HUES48 (cell line): ENCODE results near the gene TOX4.

Experiments used
- H3K27ac ChIP-seq: one replicate; pipeline ENCODE4 v1.7.0; 2013; ENCODE audit warnings: low read depth, low read length, inconsistent platforms
- H3K27me3 ChIP-seq: 2 replicates; pipeline ENCODE4 v1.6.1; 2013; ENCODE audit warnings: mild to moderate bottlenecking, low read length; ENCODE audit not compliant: control insufficient read depth, insufficient read depth
- H3K36me3 ChIP-seq: 2 replicates; pipeline ENCODE4 v1.6.1; 2013; ENCODE audit warnings: low read length; ENCODE audit not compliant: control insufficient read depth, insufficient read depth
- H3K4me1 ChIP-seq: 2 replicates; pipeline ENCODE4 v1.6.1; 2013; ENCODE audit warnings: mild to moderate bottlenecking, low read length; ENCODE audit not compliant: control insufficient read depth, insufficient read depth
- H3K4me3 ChIP-seq: 2 replicates; pipeline ENCODE4 v1.5.1; 2013; ENCODE audit warnings: mild to moderate bottlenecking, low read depth, low read length
- H3K9ac ChIP-seq: 2 replicates; pipeline ENCODE4 v1.6.1; 2013; ENCODE audit warnings: mild to moderate bottlenecking, low read depth, low read length, moderate library complexity
- H3K9me3 ChIP-seq: 2 replicates; pipeline ENCODE4 v1.6.1; 2013; ENCODE audit warnings: low read length; ENCODE audit not compliant: control insufficient read depth, insufficient read depth

Gene TOX4

DNA sequence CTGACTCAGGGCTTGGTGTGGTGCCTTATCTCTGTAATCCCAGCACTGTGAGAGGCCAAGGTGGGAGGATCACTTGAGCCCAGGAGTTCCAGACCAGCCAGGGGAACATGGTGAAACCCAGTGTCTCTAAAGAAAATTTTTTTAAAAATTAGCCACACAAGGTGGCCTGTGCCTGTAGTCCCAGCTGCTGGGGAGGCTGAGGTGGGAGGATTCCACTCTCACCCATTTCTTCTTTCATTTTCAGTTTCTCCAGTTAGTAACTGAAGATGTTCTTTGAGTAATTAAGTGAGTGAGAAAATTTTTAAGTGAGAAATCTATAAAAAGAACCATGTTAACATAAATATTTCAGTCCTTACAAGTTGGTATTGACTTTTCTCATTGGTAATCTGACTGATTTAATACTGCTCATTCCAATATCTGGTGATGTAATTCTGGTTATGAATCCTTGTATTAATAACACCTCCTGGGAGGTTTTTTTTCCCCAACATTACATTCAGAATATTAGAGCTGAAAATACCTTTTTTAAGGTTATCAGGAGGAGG lies 28.1 kb downstream of the TOX4 start:
- peaks cover 79% of the 10 kb centered on the region for H3K36me3 ChIP-seq
- H3K4me3 ChIP-seq = no peak overlapping the region
- H3K9me3 ChIP-seq = no peaks in the 10 kb centered on the region
- no peak overlapping the region for H3K27ac ChIP-seq
- no peak overlapping the region for H3K9ac ChIP-seq
- H3K27me3 ChIP-seq = no peaks in the 10 kb centered on the region
- H3K4me1 ChIP-seq = peaks cover 10% of the 10 kb centered on the region

DNA sequence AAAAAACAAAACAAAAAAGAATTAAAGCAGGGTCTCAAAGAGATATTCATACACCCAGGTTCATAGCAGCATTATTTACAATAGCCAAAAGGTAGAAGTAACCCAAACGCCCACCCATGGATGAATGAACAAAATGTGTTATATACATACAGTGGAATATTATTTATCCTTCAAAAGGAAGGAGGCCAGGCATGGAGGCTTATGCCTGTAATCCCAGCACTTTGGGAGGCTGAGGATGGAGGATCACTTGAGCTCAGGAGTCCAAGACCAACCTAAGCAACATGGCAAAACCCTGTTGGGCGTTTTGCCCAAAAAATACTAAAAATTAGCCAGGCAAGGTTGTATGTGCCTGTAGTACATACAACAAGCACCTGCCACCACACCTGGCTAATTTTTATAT lies 29.6 kb downstream of the TOX4 start:
- Histone ChIP-seq H3K27me3 (no peaks in the 10 kb centered on the region), H3K9ac (no peak overlapping the region), H3K4me3 (no peak overlapping the region), H3K9me3 (no peaks in the 10 kb centered on the region), H3K27ac (no peak overlapping the region), H3K4me1 (peaks cover 11% of the 10 kb centered on the region), H3K36me3 (peaks cover 64% of the 10 kb centered on the region)

DNA sequence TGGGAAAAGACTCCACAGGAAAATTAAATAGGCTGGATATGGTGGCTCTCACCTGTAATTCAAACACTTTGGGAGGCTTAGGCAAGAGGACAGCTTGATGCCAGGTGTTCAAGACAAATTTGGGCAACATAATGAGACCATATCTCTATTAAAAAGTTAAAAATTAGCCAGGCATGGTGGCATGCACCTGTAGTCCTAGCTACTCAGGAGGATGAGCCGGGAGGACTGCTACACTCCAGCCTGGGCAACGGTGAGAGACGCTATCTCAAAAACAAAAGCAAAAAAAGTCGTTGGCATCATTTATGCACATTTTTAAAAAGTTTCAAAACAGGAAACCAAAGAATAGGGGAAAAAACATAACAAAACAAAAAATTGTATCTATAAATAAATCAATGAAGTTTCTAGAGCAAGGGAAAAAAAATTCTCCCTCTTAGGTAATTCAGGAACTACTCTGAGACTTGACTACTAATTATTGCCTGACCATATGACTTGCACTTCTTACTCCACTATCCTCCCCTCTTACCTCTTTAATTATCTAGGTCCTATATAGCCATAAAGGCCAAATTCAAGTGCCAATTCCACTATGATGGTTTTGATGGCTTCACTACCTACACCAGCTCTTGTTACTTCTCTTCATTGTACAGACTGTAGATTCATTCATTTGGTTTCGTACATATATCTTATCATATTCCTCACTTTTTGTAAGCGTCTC lies 32.6 kb downstream of the TOX4 start:
- Histone ChIP-seq H3K9ac (peak overlapping the region; percentile 85; the same call in 1 of the 2 replicates), H3K4me3 (peak overlapping the region; percentile 93), H3K27me3 (no peaks in the 10 kb centered on the region), H3K36me3 (peaks cover 37% of the 10 kb centered on the region), H3K9me3 (no peaks in the 10 kb centered on the region), H3K4me1 (peaks cover 11% of the 10 kb centered on the region), H3K27ac (no peak overlapping the region)

DNA sequence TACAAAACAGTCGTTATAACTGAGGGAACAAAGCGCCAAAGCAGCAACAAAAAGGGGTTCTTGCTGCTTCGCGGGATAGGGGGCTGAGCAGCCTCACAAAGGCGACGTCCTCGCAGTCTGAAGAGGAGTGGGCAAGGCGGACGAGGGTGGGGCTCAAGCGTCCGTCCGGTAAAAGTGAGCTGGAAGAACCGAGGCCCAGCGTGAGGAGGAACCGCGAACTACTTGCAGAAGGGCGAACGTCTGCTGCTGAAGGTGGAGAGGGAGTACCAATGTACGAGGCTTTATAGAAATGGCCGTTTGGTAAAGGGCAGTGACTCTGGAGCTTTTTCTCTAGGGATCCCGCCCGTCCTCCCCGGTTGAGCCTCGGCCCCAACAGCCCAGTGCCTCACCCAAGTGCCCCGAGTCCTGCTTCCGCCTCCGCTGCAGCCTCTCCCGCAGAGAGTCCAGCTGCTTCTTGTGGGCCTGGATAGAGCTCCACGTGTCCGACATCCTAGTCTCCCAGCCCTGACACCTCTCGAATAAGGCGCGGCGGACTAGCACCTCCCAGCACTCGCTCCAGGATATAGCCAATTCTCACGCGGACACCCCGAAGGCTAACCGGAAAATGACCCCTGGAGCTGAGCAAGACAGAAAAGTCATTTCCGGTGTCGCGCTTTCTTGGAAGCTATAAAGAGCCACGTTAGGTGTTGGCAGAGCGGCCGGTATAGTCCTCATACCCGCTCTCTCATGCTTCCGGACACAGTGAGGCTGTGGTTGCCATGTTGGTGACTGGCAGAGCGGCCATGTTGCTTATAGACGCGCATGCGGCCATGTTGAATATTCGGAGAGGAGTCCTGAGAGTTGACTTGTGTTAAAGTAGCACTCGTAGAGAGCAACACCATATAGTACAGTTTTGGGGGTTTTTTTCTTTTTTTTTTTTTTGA lies 34.0 kb downstream of the TOX4 start, which contains the start of gene METTL3:
METTL3 (minus strand) TSS at position 606 of the 923 bp plus-strand sequence; CDS start at position 489, 117 bp downstream.
- H3K27ac ChIP-seq = peak within 1 kb of the TSS; percentile 94
- peaks cover 11% of the 10 kb centered on the region for H3K4me1 ChIP-seq
- H3K9me3 ChIP-seq = no peaks in the 10 kb centered on the region
- no peaks in the 10 kb centered on the region for H3K27me3 ChIP-seq
- H3K9ac ChIP-seq = peak within 1 kb of the TSS; percentile 85
- peaks cover 26% of the 10 kb centered on the region for H3K36me3 ChIP-seq
- peak within 1 kb of the TSS; percentile 93 for H3K4me3 ChIP-seq

DNA sequence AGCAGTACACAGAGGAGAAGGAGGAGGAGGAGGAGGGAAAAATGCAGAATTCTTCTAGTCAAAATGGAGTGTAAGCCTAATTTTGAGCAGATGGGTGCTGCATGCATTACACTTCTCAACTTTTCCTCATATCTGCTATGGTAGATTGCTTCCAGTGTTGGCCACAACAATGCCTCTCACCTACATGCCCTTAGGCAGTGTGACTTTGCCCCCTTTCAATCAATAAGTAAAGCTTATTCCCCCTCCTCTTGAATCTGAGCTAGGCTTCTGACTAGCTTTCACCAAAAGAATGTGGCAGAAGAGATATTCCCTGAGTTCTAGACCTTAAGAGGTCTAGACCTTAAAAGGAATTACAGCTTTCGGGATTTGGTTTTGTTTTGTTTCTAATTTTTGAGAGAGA lies 37.3 kb downstream of the TOX4 start:
- H3K4me3 ChIP-seq = no peak overlapping the region
- peaks cover 9% of the 10 kb centered on the region for H3K4me1 ChIP-seq
- no peak overlapping the region for H3K27ac ChIP-seq
- no peak overlapping the region for H3K9ac ChIP-seq
- H3K9me3 ChIP-seq = no peaks in the 10 kb centered on the region
- no peaks in the 10 kb centered on the region for H3K27me3 ChIP-seq
- 0 out of 2 replicates have a peak, but pooled peaks cover 2% of the 10 kb centered on the region for H3K36me3 ChIP-seq

DNA sequence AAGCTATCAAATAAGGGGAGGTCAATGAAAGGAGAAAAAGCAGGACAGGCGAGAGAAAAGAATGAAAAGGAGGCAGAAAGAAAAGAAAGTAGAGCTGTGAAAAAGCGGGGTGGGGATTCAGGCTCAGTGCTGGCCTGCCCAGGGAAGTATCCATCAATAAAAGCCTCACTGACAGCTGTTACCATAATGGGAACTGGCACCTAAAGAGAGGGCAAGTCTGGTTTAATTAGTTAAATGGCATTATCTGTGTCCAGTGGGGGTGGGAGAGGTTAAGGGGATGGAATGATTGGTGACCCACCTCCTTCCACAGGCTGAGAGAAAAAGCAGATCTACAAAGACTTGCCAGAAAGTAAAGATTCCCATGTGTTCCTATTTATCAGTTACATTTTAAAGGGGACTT lies 41.7 kb downstream of the TOX4 start:
- Histone ChIP-seq H3K4me3 (no peak overlapping the region), H3K9me3 (no peaks in the 10 kb centered on the region), H3K4me1 (peaks cover 19% of the 10 kb centered on the region)

DNA sequence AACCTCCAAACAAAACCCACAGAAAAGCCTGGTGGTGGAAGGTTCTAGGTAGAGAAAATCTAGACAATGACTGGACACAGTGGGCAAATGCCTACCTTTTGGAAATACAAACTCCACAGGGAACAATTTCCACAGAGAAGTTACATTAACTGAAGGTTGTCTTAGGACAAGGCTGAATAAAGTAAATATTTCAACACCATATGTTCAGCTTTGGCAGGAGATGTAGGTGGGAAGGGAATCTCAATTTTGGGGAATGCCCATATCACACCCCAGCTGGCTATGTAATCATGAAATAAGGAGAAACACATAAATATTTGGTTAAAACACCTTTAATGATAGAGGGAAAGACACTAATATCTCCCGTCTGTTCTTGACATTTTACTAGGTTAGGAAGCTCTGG lies 43.8 kb downstream of the TOX4 start:
- H3K4me3 ChIP-seq = no peak overlapping the region
- H3K36me3 ChIP-seq = peaks cover 52% of the 10 kb centered on the region
- no peaks in the 10 kb centered on the region for H3K27me3 ChIP-seq
- no peaks in the 10 kb centered on the region for H3K9me3 ChIP-seq
- no peak overlapping the region for H3K27ac ChIP-seq
- H3K9ac ChIP-seq = no peak overlapping the region
- H3K4me1 ChIP-seq = peaks cover 33% of the 10 kb centered on the region

More for the DNA sequence above, 41.7 kb downstream of the TOX4 start:
- H3K27me3 ChIP-seq = no peaks in the 10 kb centered on the region
- peaks cover 34% of the 10 kb centered on the region for H3K36me3 ChIP-seq
- H3K9ac ChIP-seq = no peak overlapping the region
- no peak overlapping the region for H3K27ac ChIP-seq

DNA sequence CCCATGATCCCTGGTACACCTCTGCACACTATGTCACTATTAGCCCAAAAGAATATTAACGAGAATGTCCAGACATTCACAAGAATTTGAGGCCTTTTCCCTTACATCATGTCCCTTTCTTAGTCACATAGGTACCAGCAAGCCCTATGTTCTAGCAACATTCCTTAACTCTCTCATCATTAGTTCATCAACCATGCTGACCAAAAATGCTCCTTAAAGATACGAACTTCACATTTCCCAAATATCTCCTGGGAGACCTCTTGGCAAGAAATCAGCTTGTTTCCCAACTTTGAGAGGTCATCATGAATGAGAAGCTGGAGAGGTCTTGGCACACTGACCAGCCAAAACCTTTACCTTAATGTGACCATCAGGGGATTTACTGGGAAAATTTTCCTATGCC lies 44.5 kb downstream of the TOX4 start:
- no peaks in the 10 kb centered on the region for H3K27me3 ChIP-seq
- H3K4me3 ChIP-seq = no peak overlapping the region
- peaks cover 33% of the 10 kb centered on the region for H3K4me1 ChIP-seq
- H3K9me3 ChIP-seq = no peaks in the 10 kb centered on the region
- no peak overlapping the region for H3K9ac ChIP-seq
- H3K36me3 ChIP-seq = peaks cover 52% of the 10 kb centered on the region
- no peak overlapping the region for H3K27ac ChIP-seq

DNA sequence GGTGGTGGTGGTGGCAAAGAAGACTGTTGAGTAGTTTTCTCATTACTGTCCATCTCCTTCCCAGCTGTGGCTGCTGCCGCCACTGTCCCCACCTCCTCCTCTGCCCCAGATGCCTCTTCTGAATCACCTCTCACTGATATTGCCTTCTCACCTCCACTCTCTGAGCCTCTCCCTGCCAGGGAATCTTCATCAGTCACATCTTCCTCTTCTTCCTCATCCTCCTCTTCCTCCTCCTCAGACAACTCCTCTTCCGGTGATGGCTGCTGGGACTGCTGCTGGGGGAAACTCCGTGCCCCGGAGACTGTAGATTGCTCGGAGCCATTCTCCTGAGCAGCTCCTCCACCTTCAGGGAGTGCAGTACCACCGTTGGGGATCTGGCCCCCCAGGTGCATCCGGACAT lies 46.2 kb downstream of the TOX4 start:
- Histone ChIP-seq H3K4me1 (peaks cover 43% of the 10 kb centered on the region), H3K27me3 (no peaks in the 10 kb centered on the region), H3K9ac (no peak overlapping the region), H3K4me3 (no peak overlapping the region), H3K9me3 (no peaks in the 10 kb centered on the region), H3K36me3 (peaks cover 52% of the 10 kb centered on the region), H3K27ac (no peak overlapping the region)

DNA sequence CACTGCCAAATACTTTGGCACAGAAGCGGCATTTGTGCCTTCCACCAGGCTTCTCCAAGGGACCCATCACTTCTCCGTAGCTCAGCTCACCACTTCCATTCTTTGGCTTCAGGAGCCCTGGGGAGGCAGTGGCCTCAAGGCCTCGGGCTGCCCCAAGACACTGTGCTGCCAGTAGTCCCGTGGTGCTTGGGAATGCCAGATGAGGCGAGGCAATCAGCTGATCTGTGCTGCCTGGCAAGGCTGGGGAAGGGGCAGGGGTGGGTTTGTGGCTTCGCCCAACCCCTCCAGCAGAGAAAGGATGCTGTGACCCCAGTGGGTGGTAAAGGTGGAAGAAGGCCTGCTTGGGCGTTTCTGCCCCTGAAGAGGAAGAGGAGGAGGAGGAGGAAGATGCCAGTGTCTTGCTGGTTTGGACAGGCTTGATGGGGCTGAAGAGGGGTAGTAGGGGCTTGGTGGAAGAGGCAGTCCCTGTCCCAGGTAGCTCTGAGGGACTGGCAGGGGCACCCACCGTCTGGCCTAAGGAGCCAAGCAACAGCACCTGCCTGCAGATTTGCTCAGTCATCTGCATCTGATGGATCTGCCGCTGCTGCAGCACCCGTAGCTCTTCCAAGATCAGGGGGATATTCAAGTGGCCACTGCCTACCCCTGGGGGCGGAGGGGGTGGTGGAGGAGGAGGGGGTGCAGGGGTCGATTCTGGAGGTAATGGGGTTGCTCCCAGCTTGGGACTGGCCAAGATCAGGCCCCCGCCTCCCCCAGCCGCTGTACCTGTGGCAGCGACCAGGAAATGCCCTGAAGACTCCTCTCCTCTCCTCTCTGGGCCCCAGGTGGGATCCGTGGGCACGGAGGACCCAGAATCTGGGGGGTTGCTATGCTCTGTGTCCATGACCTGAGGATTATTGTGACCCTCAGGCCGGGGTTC lies 47.8 kb downstream of the TOX4 start:
- H3K9ac ChIP-seq = peak overlapping the region; percentile 49
- H3K36me3 ChIP-seq = peaks cover 64% of the 10 kb centered on the region
- no peaks in the 10 kb centered on the region for H3K9me3 ChIP-seq
- H3K27ac ChIP-seq = peak overlapping the region; percentile 99
- H3K27me3 ChIP-seq = no peaks in the 10 kb centered on the region
- peak overlapping the region; percentile 71 for H3K4me3 ChIP-seq
- peaks cover 59% of the 10 kb centered on the region for H3K4me1 ChIP-seq
